HepG2 (cell line): ENCODE measurements around the gene ANKRD39. TPM values are rescaled to one million over a fixed set of nuclear protein-coding genes. Genes with fewer than 3 reads are reported as not detected.

ENCODE experiments used
- ATF3 ChIP-seq: sonication (generic); formaldehyde crosslinking; IDR thresholded peaks from 2 replicates; pipeline ENCODE4 v1.4.0; 2020; ENCODE audit warnings: missing genetic modification reagents
- DBP ChIP-seq: sonication (generic); formaldehyde crosslinking; IDR thresholded peaks from 2 replicates; pipeline ENCODE4 v1.4.0; 2020; ENCODE audit warnings: missing genetic modification reagents; ENCODE audit errors: not compliant biosample characterization
- EED ChIP-seq: sonication (generic); formaldehyde crosslinking; IDR thresholded peaks from 2 replicates; pipeline ENCODE4 v1.5.0; 2020; ENCODE audit warnings: mild to moderate bottlenecking, missing genetic modification reagents
- ELF4 ChIP-seq: sonication (generic); formaldehyde crosslinking; IDR thresholded peaks from 2 replicates; pipeline ENCODE4 v1.5.0; 2020; ENCODE audit warnings: missing genetic modification reagents, mild to moderate bottlenecking, moderate library complexity, borderline replicate concordance
- FUBP1 ChIP-seq: sonication (generic); formaldehyde crosslinking; IDR thresholded peaks from 2 replicates; pipeline ENCODE4 v1.5.1; 2020; ENCODE audit warnings: missing genetic modification reagents, mild to moderate bottlenecking, borderline replicate concordance
- HNF4G ChIP-seq, 2 experiments: sonication (generic) in 1 of 2; formaldehyde crosslinking in 1 of 2; IDR thresholded peaks; 2 replicates each; pipeline versions ENCODE4 v1.4.0 to v1.6.1; 2011 to 2020; ENCODE audit warnings: borderline replicate concordance in 2 of 2, low read depth in 2 of 2, mild to moderate bottlenecking in 2 of 2, low read length in 1 of 2, missing genetic modification reagents in 1 of 2, moderate library complexity in 1 of 2
- HNRNPL ChIP-seq: fragments of 200-400 bp; formaldehyde crosslinking; IDR thresholded peaks from 2 replicates; pipeline ENCODE4 v1.6.1; 2017; ENCODE audit warnings: mild to moderate bottlenecking, low read depth, low read length
- HOMEZ ChIP-seq: IDR thresholded peaks from 2 replicates; pipeline ENCODE4 v1.6.1; 2016; ENCODE audit warnings: low read depth
- JARID2 ChIP-seq: sonication (generic); formaldehyde crosslinking; IDR thresholded peaks from 2 replicates; pipeline ENCODE4 v1.8.1; 2023; ENCODE audit warnings: missing genetic modification reagents, inconsistent platforms; ENCODE audit not compliant: insufficient replicate concordance
- KLF13 ChIP-seq: sonication (generic); formaldehyde crosslinking; IDR thresholded peaks from 2 replicates; pipeline ENCODE4 v1.4.0; 2020; ENCODE audit warnings: mild to moderate bottlenecking, missing genetic modification reagents
- MAFF ChIP-seq: IDR thresholded peaks from 2 replicates; pipeline ENCODE4 v1.6.1; 2011; ENCODE audit warnings: low read depth, low read length, improper control_type of control experiment
- NFE2L1 ChIP-seq: sonication (generic); formaldehyde crosslinking; IDR thresholded peaks from 2 replicates; pipeline ENCODE4 v1.4.0; 2020; ENCODE audit warnings: missing genetic modification reagents, mild to moderate bottlenecking, borderline replicate concordance
- RFXAP ChIP-seq: sonication (generic); formaldehyde crosslinking; IDR thresholded peaks from 2 replicates; pipeline ENCODE4 v1.4.0; 2020; ENCODE audit warnings: missing genetic modification reagents, borderline replicate concordance
- TAF1 ChIP-seq: sonication (generic); formaldehyde crosslinking; IDR thresholded peaks from 2 replicates; pipeline ENCODE4 v1.4.0; 2020; ENCODE audit warnings: missing genetic modification reagents
- TMF1 ChIP-seq: sonication (generic); formaldehyde crosslinking; IDR thresholded peaks from 2 replicates; pipeline ENCODE4 v1.8.1; 2022; ENCODE audit warnings: low read depth, missing genetic modification reagents
- ZBTB25 ChIP-seq: IDR thresholded peaks from 2 replicates; pipeline ENCODE4 v1.6.1; 2018; ENCODE audit warnings: missing genetic modification reagents
- ZNF343 ChIP-seq: sonication (generic); formaldehyde crosslinking; IDR thresholded peaks from 2 replicates; pipeline ENCODE4 v1.4.0; 2020; ENCODE audit warnings: mild to moderate bottlenecking, missing genetic modification reagents
- ZNF512 ChIP-seq: sonication (generic); formaldehyde crosslinking; IDR thresholded peaks from 2 replicates; pipeline ENCODE4 v1.4.0; 2020; ENCODE audit warnings: mild to moderate bottlenecking, missing genetic modification reagents
- ZNF639 ChIP-seq: conservative IDR thresholded peaks from 2 replicates; pipeline ENCODE4 v1.6.1; 2018; ENCODE audit warnings: missing genetic modification reagents
- polyA plus RNA-seq, 8 experiments: library from polyadenylated mRNA; depleted of rRNA in 3 of 8; stranded (reverse) in 7 of 8; unstranded in 1 of 8; fragments of >200 nt; fragmentation: Illumina TruSeq in 4 of 8; extraction: Trizol in 4 of 8; gene quantifications; 2 replicates each; pipeline versions ENCODE4 v1.2.1 to v1.2.3, GENCODE V29; 2011 to 2016; ENCODE audit warnings: low read depth in 4 of 8, missing spikeins in 1 of 8, mixed read lengths in 1 of 8; ENCODE audit not compliant: insufficient read depth in 1 of 8
- total RNA-seq, 5 experiments: library from RNA; depleted of rRNA; stranded (reverse); fragments of >200 nt; fragmentation: Illumina TruSeq; extraction: Trizol; gene quantifications; 2 replicates each; pipeline ENCODE4 v1.2.3, GENCODE V29; 2016; ENCODE audit warnings: low read depth in 1 of 5

ANKRD39 gene
- total and polyA plus RNA-seq, 2 of the 13 experiments (the other 11 are each of a cell fraction or from before 2014, with no cell fraction given), result 23.2 to 24.8 TPM

GRCh38 chr2:96868555-96869280, 10.9 kb upstream of the ANKRD39 start (continued):
- TF ChIP-seq ATF3 (CRISPR knock-in tag) (no peak; the same call in 1 of the 2 replicates), JARID2 (CRISPR knock-in tag) (no peak), HOMEZ (CRISPR knock-in tag) (0 out of 2 replicates have a peak, but pooled peaks have one; percentile 25), TAF1 (CRISPR knock-in tag) (peak; percentile 85), MAFF (no peak), ELF4 (CRISPR knock-in tag) (peak; percentile 51; the same call in 1 of the 2 replicates), RFXAP (CRISPR knock-in tag) (peak; percentile 9; the same call in 1 of the 2 replicates), FUBP1 (CRISPR knock-in tag) (no peak), KLF13 (CRISPR knock-in tag) (no peak), TMF1 (CRISPR knock-in tag) (no peak; the same call in 1 of the 2 replicates), HNF4G (IDR thresholded peaks at IDR 0.05; ENCODE audit: borderline replicate concordance, low read depth, low read length) (no peak), HNF4G (CRISPR knock-in tag; IDR thresholded peaks at IDR 0.05; ENCODE audit: borderline replicate concordance, low read depth) (peak; percentile 33; the same call in 1 of the 2 replicates), EED (CRISPR knock-in tag) (0 out of 2 replicates have a peak, but pooled peaks have one; percentile 16), NFE2L1 (CRISPR knock-in tag) (no peak), HNRNPL (no peak), ZNF343 (CRISPR knock-in tag) (peak; percentile 85; the same call in 1 of the 2 replicates), DBP (CRISPR knock-in tag) (no peak), ZNF512 (CRISPR knock-in tag) (0 out of 2 replicates have a peak, but pooled peaks have one; percentile 52), ZNF639 (CRISPR knock-in tag) (peak; percentile 83), ZBTB25 (no peak; the same call in 1 of the 2 replicates)
